ENCODE measurements around the gene SAMHD1.
"Not testable (repeated sequence)": the region's sequence is repeated elsewhere in the genome, so short reads cannot be mapped to it uniquely, and the experiment has no call there.

DNA sequence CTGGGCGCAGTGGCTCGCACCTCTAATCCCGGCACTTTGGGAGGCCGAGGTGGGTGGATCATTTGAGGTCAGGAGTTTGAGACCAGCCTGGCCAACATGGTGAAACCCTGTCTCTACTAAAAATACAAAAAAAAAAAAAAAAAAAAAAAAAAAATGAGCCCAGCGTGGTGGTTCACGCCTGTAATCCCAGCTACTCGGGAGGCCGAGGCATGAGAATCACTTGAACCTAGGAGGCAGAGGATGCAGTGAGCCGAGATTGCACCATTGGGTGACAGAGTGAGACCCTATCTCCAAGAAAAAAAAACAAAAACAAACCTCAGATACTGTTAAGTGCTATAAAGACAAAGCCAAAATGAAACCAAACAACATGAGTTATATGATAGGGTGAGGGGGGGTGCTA is 110.5 kb downstream of the SAMHD1 start:
- TF ChIP-seq POLR2A (IDR thresholded peaks at IDR 0.05) = not testable (repeated sequence)
- TF ChIP-seq, protein P1, sequence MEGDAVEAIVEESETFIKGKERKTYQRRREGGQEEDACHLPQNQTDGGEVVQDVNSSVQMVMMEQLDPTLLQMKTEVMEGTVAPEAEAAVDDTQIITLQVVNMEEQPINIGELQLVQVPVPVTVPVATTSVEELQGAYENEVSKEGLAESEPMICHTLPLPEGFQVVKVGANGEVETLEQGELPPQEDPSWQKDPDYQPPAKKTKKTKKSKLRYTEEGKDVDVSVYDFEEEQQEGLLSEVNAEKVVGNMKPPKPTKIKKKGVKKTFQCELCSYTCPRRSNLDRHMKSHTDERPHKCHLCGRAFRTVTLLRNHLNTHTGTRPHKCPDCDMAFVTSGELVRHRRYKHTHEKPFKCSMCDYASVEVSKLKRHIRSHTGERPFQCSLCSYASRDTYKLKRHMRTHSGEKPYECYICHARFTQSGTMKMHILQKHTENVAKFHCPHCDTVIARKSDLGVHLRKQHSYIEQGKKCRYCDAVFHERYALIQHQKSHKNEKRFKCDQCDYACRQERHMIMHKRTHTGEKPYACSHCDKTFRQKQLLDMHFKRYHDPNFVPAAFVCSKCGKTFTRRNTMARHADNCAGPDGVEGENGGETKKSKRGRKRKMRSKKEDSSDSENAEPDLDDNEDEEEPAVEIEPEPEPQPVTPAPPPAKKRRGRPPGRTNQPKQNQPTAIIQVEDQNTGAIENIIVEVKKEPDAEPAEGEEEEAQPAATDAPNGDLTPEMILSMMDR (IDR thresholded peaks at IDR 0.05) = not testable (repeated sequence)
